ENCODE measurements around the gene TRRAP.

Gene TRRAP

DNA sequence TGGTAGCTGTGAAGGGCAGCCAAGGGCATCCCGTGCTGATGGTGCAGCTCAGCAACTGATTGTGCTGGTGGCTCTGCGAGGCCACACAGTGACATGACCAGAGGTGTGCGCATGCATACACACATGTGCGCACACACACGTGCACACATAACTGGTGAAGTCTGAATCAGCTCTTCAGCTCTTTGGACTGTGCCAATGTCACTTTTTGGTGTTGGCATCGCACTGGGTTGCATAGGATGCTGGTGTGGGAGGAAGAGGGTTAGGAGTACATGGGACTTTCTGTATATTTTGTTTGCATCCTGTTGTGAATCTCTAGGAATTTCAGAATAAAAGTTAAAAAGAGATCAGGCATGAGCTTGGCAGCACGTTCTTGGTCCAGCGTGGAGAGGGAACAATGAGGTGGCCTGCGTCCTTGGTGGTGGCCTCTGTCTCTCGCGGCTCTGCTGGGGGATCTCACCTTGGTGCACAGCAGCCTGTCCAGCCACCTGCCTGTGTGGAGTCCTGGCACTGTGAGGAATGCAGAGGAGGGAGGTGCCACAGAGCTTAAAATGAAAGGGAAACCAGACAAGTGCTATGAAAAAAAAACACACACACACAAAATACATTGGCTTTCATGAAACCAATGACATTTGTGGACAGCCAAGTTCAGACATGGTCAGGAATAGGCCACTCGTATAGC, 124.0 kb downstream of the TRRAP start:
- no peak for DNase-seq (ENCODE audit: low read depth in 3 of 3, low spot score in 1 of 3)

- no peak for DNase-seq (ENCODE audit: low read depth in 3 of 3, low spot score in 1 of 3)
Measured at GRCh38 chr7:99002827-99003212, 124.5 kb downstream of the TRRAP start.

DNA sequence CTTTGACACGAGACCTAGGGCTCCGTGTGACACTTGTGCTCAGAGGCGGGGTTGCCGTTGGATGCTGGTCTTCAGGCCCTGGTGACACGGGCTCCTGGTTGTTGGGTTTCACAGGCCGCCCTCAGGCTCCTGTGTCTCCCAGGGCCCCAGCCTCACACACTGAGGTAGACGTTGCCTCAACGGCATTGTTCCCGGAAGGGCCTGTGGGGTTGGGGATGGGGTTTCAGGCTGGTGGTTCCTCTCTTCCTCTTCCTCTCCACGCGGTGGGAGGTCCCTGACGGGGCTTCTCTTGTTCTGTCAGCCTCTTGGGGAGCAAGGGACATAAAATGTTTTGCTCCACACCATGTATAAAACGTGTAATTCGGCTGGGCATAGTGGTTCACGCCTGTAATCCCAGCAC, 125.1 kb downstream of the TRRAP start:
- DNase-seq (ENCODE audit: low read depth in 3 of 3, low spot score in 1 of 3): no peak

DNA sequence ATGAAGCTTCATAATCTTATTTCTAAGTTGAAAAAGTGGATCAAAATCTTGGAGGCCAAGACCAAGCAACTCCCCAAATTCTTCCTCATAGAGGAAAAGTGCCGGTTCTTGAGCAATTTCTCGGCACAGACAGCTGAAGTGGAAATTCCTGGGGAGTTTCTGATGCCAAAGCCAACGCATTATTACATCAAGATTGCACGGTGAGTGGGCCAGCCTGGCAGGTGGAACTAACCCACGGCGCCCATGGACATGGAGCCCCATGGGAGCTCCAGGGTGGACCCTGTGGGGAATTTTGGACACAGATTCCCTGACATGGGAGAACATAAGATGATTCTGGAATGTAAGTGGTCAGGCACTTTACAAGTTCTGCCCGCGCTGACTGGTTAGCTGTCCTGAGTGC, 125.9 kb downstream of the TRRAP start:
- DNase-seq (ENCODE audit: low read depth in 3 of 3, low spot score in 1 of 3): no peak

GRCh38 chr7:99004781-99005500, 126.6 kb downstream of the TRRAP start:
- DNase-seq (ENCODE audit: low read depth in 3 of 3, low spot score in 1 of 3): no peak

DNA sequence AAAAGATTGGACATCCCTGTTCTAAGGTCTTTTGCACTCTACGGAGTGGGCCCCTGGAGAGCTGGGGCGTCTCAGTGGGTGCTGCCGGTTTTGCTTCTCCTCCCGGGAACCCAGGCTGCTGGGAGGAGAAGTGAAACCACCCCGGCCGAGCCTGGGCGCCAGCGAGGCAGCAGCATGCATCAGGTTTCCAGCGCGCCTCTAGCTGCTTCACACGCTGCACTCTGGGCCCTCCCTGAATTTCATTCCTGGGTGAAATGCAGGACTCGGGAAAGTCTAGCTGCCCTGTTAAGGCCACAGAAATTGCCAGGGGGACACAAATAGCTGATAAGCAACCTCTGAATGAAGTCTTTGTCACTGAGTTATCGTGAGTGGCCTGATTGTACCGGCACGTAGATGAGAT, 127.4 kb downstream of the TRRAP start:
- no peak for DNase-seq (ENCODE audit: low read depth in 3 of 3, low spot score in 1 of 3)

GRCh38 chr7:99006739-99007424, 128.6 kb downstream of the TRRAP start:
- no peak for DNase-seq (ENCODE audit: low read depth in 3 of 3, low spot score in 1 of 3)

GRCh38 chr7:99008181-99008631, 129.9 kb downstream of the TRRAP start:
- no peak for DNase-seq (ENCODE audit: low read depth in 3 of 3, low spot score in 1 of 3)

DNA sequence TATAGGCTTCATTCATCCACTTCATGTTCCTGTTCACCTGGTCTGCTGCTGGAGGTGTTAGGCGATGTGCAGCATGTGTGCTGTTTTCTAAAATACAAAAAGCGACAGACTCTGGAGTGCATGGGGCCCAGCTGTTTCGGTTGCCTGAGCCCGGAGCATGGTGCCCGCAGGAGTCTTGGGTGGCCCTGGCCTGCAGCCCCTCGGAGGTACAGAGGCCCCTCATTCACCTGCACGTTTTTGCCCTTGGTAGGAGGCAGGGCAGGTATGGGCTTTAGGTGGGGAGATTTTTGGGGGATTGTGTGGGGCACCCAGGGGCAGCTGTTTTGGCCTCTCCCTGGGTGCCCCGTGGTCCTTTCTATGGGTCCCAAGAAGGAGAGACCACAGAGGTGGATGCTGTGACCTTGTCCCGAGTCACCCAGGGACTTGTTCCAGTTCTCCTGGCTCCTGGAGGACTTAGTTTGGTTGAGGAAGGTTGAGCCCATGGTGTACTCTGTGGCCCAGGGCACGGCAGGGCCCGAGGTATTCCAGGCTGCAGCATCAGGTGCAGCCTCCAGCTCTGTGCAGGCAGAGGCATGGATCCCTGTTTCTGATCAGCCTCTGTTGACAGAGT, 130.7 kb downstream of the TRRAP start:
- no peak for DNase-seq (ENCODE audit: low read depth in 3 of 3, low spot score in 1 of 3)

DNA sequence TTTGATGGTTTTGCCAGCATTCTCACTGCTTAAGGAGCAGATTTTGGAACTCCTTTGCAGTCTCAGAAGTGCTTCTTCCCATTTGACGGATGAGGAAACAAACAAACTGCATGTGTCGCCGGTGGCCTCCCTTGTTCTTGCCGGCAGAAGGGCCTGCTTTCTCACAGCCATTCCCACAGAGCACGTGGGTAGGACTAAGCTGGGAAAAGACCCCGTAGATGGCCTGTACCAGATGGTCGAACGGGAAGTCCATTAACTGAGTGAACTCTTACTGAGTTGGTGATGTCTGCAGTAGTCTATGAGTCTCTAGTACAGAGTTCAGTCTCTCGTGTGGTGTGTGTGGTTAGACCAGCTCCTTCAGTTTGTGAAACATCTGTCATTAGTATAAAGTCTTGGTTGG, 131.9 kb downstream of the TRRAP start:
- DNase-seq (ENCODE audit: low read depth in 3 of 3, low spot score in 1 of 3): no peak

DNA sequence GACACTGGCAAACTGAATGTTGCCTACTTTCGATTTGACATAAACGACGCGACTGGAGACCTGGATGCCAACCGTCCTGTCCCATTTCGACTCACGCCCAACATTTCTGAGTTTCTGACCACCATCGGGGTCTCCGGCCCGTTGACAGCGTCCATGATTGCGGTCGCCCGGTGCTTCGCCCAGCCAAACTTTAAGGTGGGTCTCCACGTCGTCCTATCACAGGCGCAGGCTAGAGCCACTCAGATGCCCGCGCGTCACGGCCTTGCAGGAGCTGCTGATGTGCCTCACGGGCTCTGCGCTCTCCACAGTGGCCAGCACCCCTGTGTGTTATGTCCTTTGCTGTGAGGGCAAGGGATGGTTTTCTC, 133.0 kb downstream of the TRRAP start:
- DNase-seq (ENCODE audit: low read depth in 3 of 3, low spot score in 1 of 3): no peak

DNA sequence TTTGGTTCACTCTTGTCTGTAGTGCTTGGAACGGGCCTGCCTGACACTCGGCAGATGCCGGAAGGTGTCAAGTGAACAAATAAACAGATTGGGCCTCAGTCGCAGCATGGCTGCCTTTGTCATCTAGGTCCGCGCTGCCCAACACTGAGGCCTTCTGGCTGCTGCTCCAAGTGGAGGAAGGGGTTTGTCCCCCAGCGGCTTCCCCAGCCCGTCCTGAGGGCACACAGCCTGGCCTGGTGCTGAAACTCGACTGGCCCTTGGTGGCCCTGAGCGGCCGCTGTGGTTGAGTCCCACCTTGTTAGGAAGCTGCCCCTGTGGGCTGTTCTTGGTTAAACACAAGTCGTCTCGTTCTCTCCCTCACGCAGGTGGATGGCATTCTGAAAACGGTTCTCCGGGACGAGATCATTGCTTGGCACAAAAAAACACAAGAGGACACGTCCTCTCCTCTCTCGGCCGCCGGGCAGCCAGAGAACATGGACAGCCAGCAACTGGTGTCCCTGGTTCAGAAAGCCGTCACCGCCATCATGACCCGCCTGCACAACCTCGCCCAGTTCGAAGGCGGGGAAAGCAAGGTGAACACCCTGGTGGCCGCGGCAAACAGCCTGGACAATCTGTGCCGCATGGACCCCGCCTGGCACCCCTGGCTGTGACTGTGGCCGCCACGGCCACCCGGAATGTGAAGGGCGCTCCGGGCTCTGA, 133.5 kb downstream of the TRRAP start:
- no peak for DNase-seq (ENCODE audit: low read depth in 3 of 3, low spot score in 1 of 3)

- DNase-seq (ENCODE audit: low read depth in 3 of 3, low spot score in 1 of 3): no peak
Measured at GRCh38 chr7:99012722-99013121, 134.4 kb downstream of the TRRAP start.

DNA sequence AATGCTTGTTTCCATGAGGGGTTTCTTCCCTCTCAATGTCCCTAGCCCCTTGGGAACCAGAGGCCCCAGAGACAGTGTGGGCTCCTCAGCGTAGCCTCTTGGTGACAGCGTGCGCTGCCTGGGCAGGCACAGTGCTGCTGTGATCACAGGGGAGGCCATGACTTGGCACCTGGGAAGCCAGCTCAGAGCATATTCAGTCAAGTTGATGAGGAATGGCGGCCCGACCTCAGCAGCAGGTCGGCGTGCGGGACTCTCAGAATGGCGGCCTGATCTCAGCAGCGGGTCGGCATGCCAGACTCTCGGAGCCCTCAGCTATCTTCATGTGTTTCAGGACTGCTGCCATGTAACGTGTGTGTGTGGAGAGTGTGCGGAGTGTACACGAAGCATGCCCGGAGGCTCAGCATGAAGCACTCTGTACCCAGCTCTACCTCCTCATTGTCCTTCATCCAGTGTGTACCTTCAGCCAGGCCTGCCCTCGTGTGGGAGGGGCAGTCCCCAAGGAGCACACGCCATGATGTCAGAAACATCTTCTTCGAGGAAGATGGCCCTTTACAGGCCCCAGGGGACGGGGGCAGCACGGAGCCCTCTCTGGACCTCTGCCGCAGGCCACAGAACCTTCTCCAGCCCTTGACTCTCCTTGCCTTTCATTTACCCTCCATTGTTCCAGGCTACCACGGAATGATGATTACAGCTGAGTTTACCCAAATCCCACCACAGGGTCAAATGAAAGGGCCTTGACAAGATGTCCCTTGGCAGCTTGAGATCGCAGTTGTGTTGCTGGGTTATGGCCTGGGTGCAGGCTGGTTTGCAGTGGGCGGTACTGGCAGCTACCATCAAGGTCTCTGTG, 135.2 kb downstream of the TRRAP start:
- no peak for DNase-seq (ENCODE audit: low read depth in 3 of 3, low spot score in 1 of 3)

GRCh38 chr7:99014113-99014985, 136.0 kb downstream of the TRRAP start:
- DNase-seq (ENCODE audit: low read depth in 3 of 3, low spot score in 1 of 3): no peak

GRCh38 chr7:99016196-99016595, 137.9 kb downstream of the TRRAP start:
- no peak for DNase-seq (ENCODE audit: low read depth in 3 of 3, low spot score in 1 of 3)

- no peak for DNase-seq (ENCODE audit: low read depth in 3 of 3, low spot score in 1 of 3)
Measured at GRCh38 chr7:99019523-99020412, 141.4 kb downstream of the TRRAP start.

GRCh38 chr7:99020413-99020715, 142.0 kb downstream of the TRRAP start:
- DNase-seq (ENCODE audit: low read depth in 3 of 3, low spot score in 1 of 3): no peak
